NB4 (cell line): ENCODE results near the gene LGALS12.

Experiments used
- CTCF ChIP-seq: IDR thresholded peaks from one replicate; pipeline ENCODE4 v1.5.1; 2012; ENCODE audit warnings: low read depth, low read length
- MAX ChIP-seq: IDR thresholded peaks from 2 replicates; pipeline ENCODE4 v1.6.1; 2011; ENCODE audit warnings: low read depth, low read length
- MYC ChIP-seq: IDR thresholded peaks from 2 replicates; pipeline ENCODE4 v1.6.1; 2011; ENCODE audit warnings: low read depth, low read length
- POLR2A ChIP-seq: IDR thresholded peaks from 2 replicates; pipeline ENCODE4 v1.6.1; 2011; ENCODE audit warnings: mild to moderate bottlenecking; ENCODE audit not compliant: insufficient read length; ENCODE audit errors: extremely low read depth

GRCh38 chr11:63553759-63554158 lies 47.9 kb downstream of the LGALS12 start:
- TF ChIP-seq CTCF (no peak), POLR2A (no peak), MAX (no peak), MYC (no peak; the same call in 1 of the 2 replicates)
